GDM1 (cell line): ENCODE data around the gene LHPP.

Experiments used
- DNase-seq: peaks from one replicate; lab custom pipeline; 2025; lab: John Stamatoyannopoulos, UW

The LHPP gene

GRCh38 chr10:124557648-124558338 is 96.2 kb downstream of the LHPP start:
- no peak for DNase-seq

GRCh38 chr10:124558339-124559321 is 97.0 kb downstream of the LHPP start:
- no peak for DNase-seq

DNA sequence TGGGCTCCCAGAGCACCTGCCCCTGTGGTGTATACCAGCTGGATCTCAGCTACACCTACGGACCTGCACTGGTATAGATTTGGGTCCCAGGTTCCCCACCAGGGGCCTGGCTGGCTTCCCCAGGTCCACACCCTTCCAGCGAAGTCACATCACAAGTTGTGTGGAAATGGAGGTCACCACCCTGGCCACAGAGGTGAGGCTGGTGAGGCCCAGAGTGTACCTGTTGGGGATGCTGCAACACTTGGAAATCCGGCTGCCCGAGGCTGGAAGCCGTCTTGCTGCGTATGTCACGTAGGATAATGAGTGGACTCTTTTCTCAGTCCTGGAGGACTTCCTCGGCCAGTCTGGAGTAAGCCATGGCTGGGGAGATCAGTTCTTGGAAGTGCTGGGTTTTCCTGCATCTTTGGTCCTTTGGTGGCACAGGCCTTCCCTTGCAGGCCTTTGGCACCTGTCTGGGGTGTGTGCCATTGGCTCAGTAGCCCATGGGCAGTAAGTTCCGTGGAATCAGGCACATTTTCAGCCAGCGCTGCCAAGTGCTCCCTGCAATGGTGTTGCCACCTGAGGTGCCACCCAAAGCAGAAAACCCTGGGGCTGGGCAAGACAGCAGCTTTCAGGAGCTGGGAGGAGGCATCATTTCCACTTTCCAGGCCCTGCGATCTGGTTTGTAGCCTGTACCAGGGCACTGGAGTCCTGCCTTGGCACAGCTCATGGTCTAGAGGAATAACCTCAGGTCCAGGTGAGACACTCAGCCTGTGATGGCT is 97.9 kb downstream of the LHPP start:
- no peak for DNase-seq

- DNase-seq: peak; percentile 29
Measured at GRCh38 chr10:124560377-124561105, 98.9 kb downstream of the LHPP start.

DNA sequence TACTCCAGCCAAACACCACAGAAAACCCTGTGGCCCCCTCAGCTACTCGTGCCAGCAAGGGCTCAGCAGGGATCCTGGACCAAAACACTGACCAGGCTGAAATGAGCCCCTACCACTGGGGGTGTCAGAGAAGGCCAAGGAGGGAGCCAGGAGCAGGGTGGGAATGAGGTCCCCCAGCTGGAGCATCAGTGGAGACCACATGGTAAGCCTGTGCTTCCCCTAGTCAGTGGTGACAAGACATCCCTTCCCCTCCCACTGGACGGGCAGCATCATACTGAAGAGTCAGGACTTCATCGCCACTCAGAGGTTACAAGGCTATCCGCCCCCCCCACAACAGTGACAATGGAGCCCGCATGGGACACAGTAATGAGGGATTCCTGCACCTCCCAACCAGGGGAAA is 99.6 kb downstream of the LHPP start:
- no peak for DNase-seq

DNA sequence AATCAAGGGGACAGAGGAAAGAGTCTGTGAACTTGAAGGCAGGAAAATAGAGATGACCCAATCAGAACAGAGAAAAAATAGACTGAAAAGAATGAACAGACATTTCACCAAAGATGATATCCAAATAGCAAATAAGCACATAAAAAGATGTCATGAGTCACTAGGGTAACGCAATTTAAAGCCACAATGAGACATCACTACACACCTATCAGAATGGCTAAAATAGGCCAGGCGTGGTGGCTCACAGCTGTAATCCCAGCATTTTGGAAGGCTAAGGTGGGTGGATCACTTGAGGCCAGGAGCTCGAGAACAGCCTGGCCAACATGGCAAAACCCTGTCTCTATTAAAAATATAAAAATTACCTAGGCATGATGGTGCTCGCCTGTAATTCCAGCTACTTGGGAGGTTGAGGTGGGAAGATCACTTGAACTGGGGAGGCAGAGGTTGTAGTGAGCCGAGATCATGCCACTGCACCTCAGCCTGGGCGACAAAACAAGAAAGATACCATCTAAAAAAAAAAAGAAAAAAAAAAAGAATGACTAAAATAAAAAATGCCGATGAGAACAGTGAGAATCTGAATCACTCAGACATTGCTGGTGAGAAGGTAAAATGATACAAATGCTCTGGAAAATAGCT is 100.9 kb downstream of the LHPP start:
- no peak for DNase-seq

DNA sequence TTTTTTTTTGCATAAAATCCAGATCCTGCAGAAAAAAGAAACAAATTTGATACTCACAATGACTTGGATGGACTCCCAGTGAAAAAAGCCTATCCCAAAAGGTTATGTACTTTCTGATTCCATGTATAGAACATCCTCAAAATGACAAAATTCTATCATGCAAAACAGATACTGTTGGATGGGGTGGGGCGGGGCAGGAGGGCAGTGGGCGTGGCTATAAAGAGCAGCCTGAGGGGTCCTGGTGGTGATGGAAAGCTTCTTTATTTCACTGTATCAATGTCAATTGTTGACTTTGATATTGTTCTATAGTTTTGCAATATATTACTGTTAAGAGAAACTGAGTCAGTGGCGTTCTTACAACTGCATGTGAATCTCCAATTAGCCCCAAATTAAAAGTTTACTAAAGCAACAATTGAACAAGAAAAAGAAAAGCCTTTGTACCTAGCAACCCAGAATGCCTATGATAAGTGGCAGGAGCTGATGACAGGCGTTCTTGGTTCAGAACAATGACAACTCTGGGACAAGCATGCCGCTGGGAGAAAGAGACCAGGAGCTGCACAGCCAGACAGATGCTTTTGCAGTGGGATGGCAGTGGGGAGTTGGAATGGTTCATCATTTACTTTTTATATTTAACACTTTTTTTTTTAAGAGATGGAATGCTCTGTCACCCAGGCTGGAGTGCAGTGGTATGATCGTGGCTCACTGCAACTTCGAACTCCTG is 101.9 kb downstream of the LHPP start:
- DNase-seq: no peak

DNA sequence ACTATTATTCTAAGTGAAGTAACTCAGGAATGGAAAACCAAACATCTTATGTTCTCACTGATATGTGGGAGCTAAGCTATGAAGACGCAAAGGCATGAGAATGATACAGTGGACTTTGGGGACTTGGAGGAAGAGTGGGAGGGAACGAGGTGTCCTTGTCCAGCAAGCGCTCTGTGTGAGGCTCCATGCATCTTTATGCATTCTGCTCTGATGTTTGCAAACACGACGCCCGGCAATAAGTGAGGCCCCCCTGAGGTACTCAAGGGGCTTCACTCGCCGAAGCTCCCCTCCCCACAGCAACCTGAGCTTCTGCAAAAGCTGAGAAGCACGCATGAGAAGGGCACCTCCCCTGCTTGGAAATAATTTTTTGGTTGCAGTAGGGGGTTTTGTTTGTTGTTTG is 103.3 kb downstream of the LHPP start:
- no peak for DNase-seq

DNA sequence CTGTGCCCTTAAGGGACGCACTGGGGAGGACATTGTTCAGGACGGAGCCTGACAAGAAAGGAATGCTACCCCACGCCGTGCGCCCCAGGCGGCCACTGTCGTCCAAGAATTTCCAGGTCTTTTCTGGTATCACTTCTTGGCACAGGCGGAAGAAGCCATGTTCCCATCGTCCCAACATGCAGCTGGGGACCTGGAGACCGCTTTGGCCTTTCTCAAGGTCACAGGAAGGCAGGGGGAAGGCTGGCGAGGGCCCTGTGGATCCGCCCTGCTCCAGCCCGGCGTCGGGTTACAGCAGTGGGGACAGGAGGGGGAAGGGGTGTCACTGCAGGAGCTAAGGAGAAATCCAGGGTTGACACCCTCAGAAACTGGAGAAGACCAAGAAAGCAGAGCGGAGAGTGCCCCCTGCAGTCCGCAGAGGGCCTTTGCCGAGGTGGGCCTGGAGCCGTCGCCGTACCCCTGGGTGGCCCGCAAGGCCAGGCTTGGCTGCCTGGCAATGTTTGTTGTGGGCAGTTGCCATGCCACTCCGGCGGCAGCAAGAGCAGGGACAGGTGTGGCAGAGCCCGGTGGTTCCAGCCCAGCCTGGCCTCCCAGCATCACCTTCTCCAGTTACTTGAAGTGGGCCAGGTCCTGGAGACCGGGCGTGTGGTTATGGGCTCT is 104.1 kb downstream of the LHPP start:
- DNase-seq: no peak

GRCh38 chr10:124566222-124566888 is 104.7 kb downstream of the LHPP start:
- no peak for DNase-seq

- DNase-seq: no peak
Measured at GRCh38 chr10:124566981-124567835, 105.6 kb downstream of the LHPP start.

- DNase-seq: no peak
Measured at GRCh38 chr10:124568339-124568738, 106.7 kb downstream of the LHPP start.

- DNase-seq: no peak
Measured at GRCh38 chr10:124568848-124569622, 107.4 kb downstream of the LHPP start.

GRCh38 chr10:124569623-124570470 is 108.2 kb downstream of the LHPP start:
- no peak for DNase-seq

DNA sequence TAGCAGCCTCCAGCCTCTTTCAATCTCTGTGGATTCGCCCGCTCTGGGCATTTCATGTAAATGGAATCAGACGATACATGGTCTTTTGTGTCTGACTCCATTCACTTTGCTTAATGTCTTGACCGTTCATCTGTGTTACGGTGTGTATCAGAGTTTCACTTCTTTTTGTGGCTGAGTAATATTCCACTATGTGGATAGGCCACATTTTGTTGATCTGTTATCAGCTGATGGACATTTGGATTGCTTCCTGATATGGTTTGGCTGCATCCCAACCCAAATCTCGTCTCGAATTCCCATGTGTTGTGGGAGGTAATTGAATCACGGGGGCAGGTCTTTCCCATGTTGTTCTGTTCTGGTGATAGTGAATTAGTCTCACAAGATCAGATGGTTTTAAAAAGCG is 109.0 kb downstream of the LHPP start:
- no peak for DNase-seq

DNA sequence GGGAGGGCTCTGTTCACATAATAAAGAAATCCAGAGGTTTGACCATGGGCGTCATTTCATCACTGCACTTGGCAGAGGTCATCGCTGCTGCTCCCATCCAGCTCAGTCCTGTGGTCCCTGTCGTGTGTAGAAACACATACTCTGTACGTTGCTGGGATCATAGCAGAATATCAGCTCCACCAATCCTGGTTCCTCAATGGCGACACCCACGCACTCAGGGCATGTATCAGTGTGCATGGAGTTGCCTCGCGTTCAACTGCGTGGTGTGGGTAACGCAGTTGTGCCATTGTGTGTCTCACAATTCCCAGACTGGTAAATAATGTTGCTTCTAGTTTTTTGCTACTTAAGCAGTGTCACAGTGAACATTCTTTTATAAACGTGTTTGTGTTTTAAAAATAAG is 111.1 kb downstream of the LHPP start:
- no peak for DNase-seq
